Mammary epithelial cell (primary cell): ENCODE results near the gene ASIC3.

Experiments
- CTCF ChIP-seq, 2 donors: IDR thresholded peaks in 1 of 2; conservative IDR thresholded peaks in 1 of 2; 2 replicates each; pipeline ENCODE4 v1.5.1; 2011 to 2012; ENCODE audit warnings: inconsistent platforms in 2 of 2, low read length in 2 of 2, mild to moderate bottlenecking in 2 of 2, control low read depth in 1 of 2, low read depth in 1 of 2; ENCODE audit not compliant: insufficient read depth in 1 of 2; ENCODE audit errors: extremely low read depth in 1 of 2
- EZH2 ChIP-seq: IDR thresholded peaks from 2 replicates; pipeline ENCODE4 v1.6.1; 2012; ENCODE audit warnings: low read length, inconsistent platforms, borderline replicate concordance

DNA sequence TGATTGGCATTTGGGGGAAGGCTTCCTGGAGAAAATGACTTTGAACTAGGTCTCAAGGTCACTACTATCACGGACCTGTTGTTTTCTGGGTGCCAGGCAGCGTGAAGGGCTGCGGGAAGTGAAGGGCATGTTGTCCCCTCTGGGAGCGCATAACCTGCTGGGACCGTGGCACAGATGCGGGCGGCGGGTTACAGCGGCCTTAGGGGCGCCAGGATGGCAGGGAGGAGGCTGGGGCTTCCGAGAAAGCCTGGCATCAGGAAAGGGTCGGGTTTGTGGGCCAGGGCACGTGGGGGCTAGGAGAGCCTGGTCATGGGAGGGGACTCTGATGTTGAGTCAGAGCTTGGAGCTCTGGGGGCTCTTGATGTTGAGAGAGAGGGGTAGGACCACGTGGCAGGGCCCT is 17.2 kb downstream of the ASIC3 start:
- TF ChIP-seq CTCF (conservative IDR thresholded peaks at IDR 0.05 in 1 of 2, IDR thresholded peaks at IDR 0.05 in 1 of 2; ENCODE audit: extremely low read depth in 1 of 2, insufficient read depth in 1 of 2, low read depth in 1 of 2, low read length in 2 of 2), result no peak
- TF ChIP-seq EZH2, result no peak
